PC-9 (cell line): ENCODE data around the gene THBD.

Experiments
- EZH2 ChIP-seq: fragments of 200-600 bp; sonication (generic); IDR thresholded peaks from 2 replicates; pipeline ENCODE4 v1.8.0; 2017; ENCODE audit warnings: antibody characterized with exemption, low read depth
- TF ChIP-seq, protein P1 (sequence below): fragments of 200-600 bp; sonication (generic); conservative IDR thresholded peaks from 2 replicates; pipeline ENCODE4 v1.6.1; 2017; ENCODE audit warnings: mixed run types, antibody characterized with exemption, mild to moderate bottlenecking, moderate library complexity

DNA sequence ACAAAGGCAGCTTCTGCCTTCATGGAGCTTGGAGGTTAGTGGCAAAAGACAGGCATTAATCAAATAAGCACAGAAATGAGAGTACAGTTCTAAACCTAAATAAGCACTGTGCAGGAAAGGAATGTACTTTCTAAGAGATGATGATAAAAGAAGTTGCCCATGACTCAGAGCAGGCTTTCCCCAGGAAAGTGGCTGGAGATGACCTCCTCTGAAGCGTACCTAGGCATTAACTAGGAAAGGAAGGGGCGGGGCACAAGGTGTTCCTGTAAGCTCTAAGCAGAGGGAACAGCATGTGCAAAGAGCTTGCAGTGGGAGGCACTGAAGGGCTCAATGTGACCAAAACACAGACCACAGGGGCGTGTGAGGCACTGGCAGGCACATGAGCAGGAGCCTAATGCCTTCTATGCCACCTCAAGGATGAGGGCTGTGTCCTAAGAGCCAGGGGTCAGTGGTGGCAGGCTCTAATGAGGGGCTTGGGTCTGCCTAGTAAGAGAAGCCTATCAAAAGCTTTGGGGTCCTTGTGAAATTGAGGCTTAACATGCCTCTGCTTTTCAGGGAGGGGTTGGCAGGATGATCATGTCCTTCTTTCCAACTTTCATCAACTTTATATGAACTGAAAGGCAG lies 9.5 kb downstream of the THBD start:
- TF ChIP-seq, protein P1, sequence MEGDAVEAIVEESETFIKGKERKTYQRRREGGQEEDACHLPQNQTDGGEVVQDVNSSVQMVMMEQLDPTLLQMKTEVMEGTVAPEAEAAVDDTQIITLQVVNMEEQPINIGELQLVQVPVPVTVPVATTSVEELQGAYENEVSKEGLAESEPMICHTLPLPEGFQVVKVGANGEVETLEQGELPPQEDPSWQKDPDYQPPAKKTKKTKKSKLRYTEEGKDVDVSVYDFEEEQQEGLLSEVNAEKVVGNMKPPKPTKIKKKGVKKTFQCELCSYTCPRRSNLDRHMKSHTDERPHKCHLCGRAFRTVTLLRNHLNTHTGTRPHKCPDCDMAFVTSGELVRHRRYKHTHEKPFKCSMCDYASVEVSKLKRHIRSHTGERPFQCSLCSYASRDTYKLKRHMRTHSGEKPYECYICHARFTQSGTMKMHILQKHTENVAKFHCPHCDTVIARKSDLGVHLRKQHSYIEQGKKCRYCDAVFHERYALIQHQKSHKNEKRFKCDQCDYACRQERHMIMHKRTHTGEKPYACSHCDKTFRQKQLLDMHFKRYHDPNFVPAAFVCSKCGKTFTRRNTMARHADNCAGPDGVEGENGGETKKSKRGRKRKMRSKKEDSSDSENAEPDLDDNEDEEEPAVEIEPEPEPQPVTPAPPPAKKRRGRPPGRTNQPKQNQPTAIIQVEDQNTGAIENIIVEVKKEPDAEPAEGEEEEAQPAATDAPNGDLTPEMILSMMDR = no peak
- no peak for TF ChIP-seq EZH2
